C4-2B (cell line): Measurements from ENCODE around the gene ZNF519.
"Not testable (repeated sequence)": the region's sequence is repeated elsewhere in the genome, so short reads cannot be mapped to it uniquely, and the experiment has no call there.

Experiments used
- ZFX ChIP-seq: fragments of 450-650 bp; IDR thresholded peaks from 2 replicates; pipeline ENCODE4 v1.6.1; 2017
- TF ChIP-seq, protein P1 (sequence below): fragments of 450-650 bp; conservative IDR thresholded peaks from 2 replicates; pipeline ENCODE4 v1.5.1; 2017; ENCODE audit warnings: mild to moderate bottlenecking

DNA sequence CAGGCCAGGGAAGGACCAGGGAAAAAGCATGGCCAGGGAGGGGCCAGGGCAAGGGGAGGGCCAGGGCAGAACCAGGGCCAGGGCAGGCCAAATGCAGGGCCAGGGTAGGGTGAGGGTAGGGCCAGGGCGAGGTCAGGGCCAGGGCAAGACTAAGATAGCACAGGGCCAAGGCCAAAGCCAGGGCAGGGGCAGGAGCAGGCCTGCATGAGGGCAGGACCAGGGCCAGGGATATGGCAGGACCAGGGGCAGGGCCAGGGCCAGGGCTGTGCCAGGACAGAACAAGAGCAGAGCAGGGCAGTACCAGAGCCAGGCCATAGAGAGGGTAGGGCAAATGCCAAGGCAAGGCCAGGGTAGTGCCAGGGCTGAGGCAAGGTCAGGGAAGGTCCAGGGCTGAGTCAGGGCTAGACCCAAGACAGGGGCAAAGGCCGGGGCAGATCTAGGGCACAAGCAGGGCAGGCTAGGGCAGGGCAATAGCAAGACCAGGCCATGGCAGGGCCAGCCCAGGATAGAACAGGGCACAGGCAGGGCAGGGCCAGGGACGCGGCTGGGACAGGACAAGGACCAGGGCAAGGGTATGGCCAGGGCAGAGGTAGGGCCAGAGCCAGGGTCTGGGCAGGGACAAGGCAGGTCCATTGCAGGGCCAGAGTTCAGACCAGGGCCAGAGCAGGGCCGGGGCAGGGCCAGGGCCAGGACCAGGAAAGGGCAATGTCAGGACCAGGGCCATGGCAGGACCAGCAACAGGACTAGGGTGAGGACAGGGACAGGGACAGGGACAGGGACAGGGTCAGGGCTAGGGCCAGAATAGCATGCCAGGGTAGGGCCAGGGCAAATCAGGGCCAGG, 39.3 kb upstream of the ZNF519 start:
- TF ChIP-seq, protein P1, sequence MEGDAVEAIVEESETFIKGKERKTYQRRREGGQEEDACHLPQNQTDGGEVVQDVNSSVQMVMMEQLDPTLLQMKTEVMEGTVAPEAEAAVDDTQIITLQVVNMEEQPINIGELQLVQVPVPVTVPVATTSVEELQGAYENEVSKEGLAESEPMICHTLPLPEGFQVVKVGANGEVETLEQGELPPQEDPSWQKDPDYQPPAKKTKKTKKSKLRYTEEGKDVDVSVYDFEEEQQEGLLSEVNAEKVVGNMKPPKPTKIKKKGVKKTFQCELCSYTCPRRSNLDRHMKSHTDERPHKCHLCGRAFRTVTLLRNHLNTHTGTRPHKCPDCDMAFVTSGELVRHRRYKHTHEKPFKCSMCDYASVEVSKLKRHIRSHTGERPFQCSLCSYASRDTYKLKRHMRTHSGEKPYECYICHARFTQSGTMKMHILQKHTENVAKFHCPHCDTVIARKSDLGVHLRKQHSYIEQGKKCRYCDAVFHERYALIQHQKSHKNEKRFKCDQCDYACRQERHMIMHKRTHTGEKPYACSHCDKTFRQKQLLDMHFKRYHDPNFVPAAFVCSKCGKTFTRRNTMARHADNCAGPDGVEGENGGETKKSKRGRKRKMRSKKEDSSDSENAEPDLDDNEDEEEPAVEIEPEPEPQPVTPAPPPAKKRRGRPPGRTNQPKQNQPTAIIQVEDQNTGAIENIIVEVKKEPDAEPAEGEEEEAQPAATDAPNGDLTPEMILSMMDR = not testable (repeated sequence)
- TF ChIP-seq ZFX = not testable (repeated sequence)
